ENCODE measurements around the gene BMPR1A. TPM values are rescaled to one million over a fixed set of nuclear protein-coding genes. Genes with fewer than 3 reads are reported as not detected.

The BMPR1A gene
- total and polyA plus RNA-seq, 2 of the 13 experiments (the other 11 are each of a cell fraction or from before 2014, with no cell fraction given): 17.8 to 44.2 TPM

- TF ChIP-seq AKAP8 (CRISPR knock-in tag; IDR thresholded peaks at IDR 0.05): no peak
- no peak for TF ChIP-seq CREB1 (IDR thresholded peaks at IDR 0.05)
- no peak for TF ChIP-seq CREB1 (CRISPR knock-in tag; IDR thresholded peaks at IDR 0.05)
- no peak for TF ChIP-seq HDAC2 (CRISPR knock-in tag; IDR thresholded peaks at IDR 0.05)
- no peak for TF ChIP-seq ZNF414 (CRISPR knock-in tag; IDR thresholded peaks at IDR 0.05)
- no peak for TF ChIP-seq HIVEP1 (CRISPR knock-in tag; IDR thresholded peaks at IDR 0.05)
Observed at GRCh38 chr10:86945361-86946212, 189.2 kb downstream of the BMPR1A start (continued).

GRCh38 chr10:86946213-86947155 is 190.1 kb downstream of the BMPR1A start:
- CTCF ChIA-PET (ENCODE audit: low intra/inter-chr PET ratio, low total read pairs): interaction anchor here (1.4 kb wide), 1 partner anchor 14 kb away, joined by 4 read pairs; no protein-coding TSS in a partner anchor
- Histone ChIP-seq H3K4me1 (ENCODE audit: insufficient read depth, low read length) (peaks cover 27% of the 10 kb centered on the region), H3K4me2 (ENCODE audit: low read depth, low read length) (no peak overlapping the region; the same call in 1 of the 2 replicates), H3K9me3 (ENCODE audit: low read length) (no peaks in the 10 kb centered on the region), H3K27me3 (ENCODE audit: control insufficient read depth in 1 of 2, insufficient read depth in 2 of 2, low read length in 2 of 2) (peaks cover 5 to 32% of the 10 kb centered on the region in 2 experiments; a peak in 3 of 5 replicates), H3K9ac (ENCODE audit: insufficient read depth, low read depth, low read length) (no peak overlapping the region), H4K20me1 (ENCODE audit: insufficient read depth, low read length) (no peaks in the 10 kb centered on the region), H2AFZ (ENCODE audit: low read length) (no peak overlapping the region), H3K79me2 (ENCODE audit: insufficient read depth, low read length) (no peaks in the 10 kb centered on the region), H3K36me3 (replicated peaks in 1 of 2; ENCODE audit: control insufficient read depth in 1 of 2, insufficient read depth in 2 of 2, low read length in 2 of 2) (no peaks in the 10 kb centered on the region), H3K4me3 (replicated peaks in 1 of 3; ENCODE audit: insufficient read depth in 1 of 3, low read depth in 2 of 3, low read length in 3 of 3) (no peak overlapping the region), H3K27ac (ENCODE audit: extremely low read length, insufficient read depth, low read length) (no peak overlapping the region)
- POLR2A ChIA-PET: no interaction called here
- DNase-seq (ENCODE audit: low spot score) (no peak), FAIRE-seq (no peak), ATAC-seq (no peak)
- in situ Hi-C loops (cut with HindIII; ENCODE audit: extremely low pct_ligation_motif_present, low pct_unique_long_range_greater_than_20kb): no loop called here
- no peak for TF ChIP-seq PHF5A (CRISPR knock-in tag; IDR thresholded peaks at IDR 0.05; ENCODE audit: low read depth, unreplicated experiment)
- TF ChIP-seq ZSCAN12 (CRISPR knock-in tag; IDR thresholded peaks at IDR 0.05): no peak
- TF ChIP-seq ZNF296 (CRISPR knock-in tag; conservative IDR thresholded peaks at IDR 0.05): no peak
- TF ChIP-seq ZNF660 (CRISPR knock-in tag; IDR thresholded peaks at IDR 0.05; ENCODE audit: borderline replicate concordance, low read depth): no peak
- TF ChIP-seq ELF1 (CRISPR knock-in tag; IDR thresholded peaks at IDR 0.05): no peak
- no peak for TF ChIP-seq IRX3 (CRISPR knock-in tag; IDR thresholded peaks at IDR 0.05; ENCODE audit: borderline replicate concordance, low read depth)
- no peak for TF ChIP-seq ZNF589 (CRISPR knock-in tag; conservative IDR thresholded peaks at IDR 0.05)
- no peak for TF ChIP-seq GABPB1 (CRISPR knock-in tag; IDR thresholded peaks at IDR 0.05)
- no peak for TF ChIP-seq ZNF841 (CRISPR knock-in tag; IDR thresholded peaks at IDR 0.05; ENCODE audit: borderline replicate concordance)
- TF ChIP-seq NFATC3 (CRISPR knock-in tag; IDR thresholded peaks at IDR 0.05): no peak
- TF ChIP-seq ZNF850 (CRISPR knock-in tag; conservative IDR thresholded peaks at IDR 0.05): no peak
- TF ChIP-seq NFKB2 (CRISPR knock-in tag; IDR thresholded peaks at IDR 0.05; ENCODE audit: borderline replicate concordance): no peak
- no peak for TF ChIP-seq ZNF414 (CRISPR knock-in tag; IDR thresholded peaks at IDR 0.05)
- TF ChIP-seq SMYD3 (CRISPR knock-in tag; IDR thresholded peaks at IDR 0.05): no peak
- no peak for TF ChIP-seq NFE2 (CRISPR knock-in tag; IDR thresholded peaks at IDR 0.05)
- no TSS peak for BruUV-seq (replicated peaks)
- intact Hi-C loops (cut with micrococcal nuclease; ENCODE audit: unreplicated experiment): no loop called here
- 37% methylated on average over 11 of the region's 13 CpGs for WGBS (ENCODE audit: low lambda C conversion rate)

Measured in HepG2 (cell line).